Measurements from ENCODE around the gene STAU1. TPM values are rescaled to one million over a fixed set of nuclear protein-coding genes. Genes with fewer than 3 reads are reported as not detected.
"Not testable (repeated sequence)": the region's sequence is repeated elsewhere in the genome, so short reads cannot be mapped to it uniquely, and the experiment has no call there.

STAU1 gene
- total RNA-seq, 4 donors from 2014 or later = 64.2 to 79.8 (median 70.9) TPM

- no peak overlapping the region for H3K27ac ChIP-seq
- no peaks in the 10 kb centered on the region for H3K4me1 ChIP-seq
- no peak overlapping the region for H3K4me3 ChIP-seq
- 93 to 96% methylated on average over 3 of the region's 3 CpGs for WGBS, 2 donors
- no peaks in the 10 kb centered on the region for H3K27me3 ChIP-seq
- DNase-seq (ENCODE audit: low spot score in 2 of 2) = no peak
- TF ChIP-seq EP300 (IDR thresholded peaks at IDR 0.05) (no peak), CTCF (IDR thresholded peaks at IDR 0.05) (no peak), POLR2A (IDR thresholded peaks at IDR 0.05) (no peak)
- no peaks in the 10 kb centered on the region for H3K9me3 ChIP-seq
- H3K36me3 ChIP-seq = peaks cover 0 to 90% (median 25%) of the 10 kb centered on the region in 3 donors
Measured at GRCh38 chr20:49118307-49118706, 69.8 kb downstream of the STAU1 start.

GRCh38 chr20:49115564-49115963, 72.6 kb downstream of the STAU1 start:
- DNase-seq (ENCODE audit: low spot score in 2 of 2) = no peak

GRCh38 chr20:49112596-49113274, 75.4 kb downstream of the STAU1 start:
- TF ChIP-seq EP300 (IDR thresholded peaks at IDR 0.05) (no peak), POLR2A (IDR thresholded peaks at IDR 0.05) (no peak), CTCF (IDR thresholded peaks at IDR 0.05) (no peak)
- Histone ChIP-seq H3K27ac (no peak overlapping the region), H3K4me1 (no peaks in the 10 kb centered on the region), H3K4me3 (no peak overlapping the region), H3K27me3 (no peaks in the 10 kb centered on the region), H3K36me3 (peaks cover 0 to 79% (median 11%) of the 10 kb centered on the region in 3 donors), H3K9me3 (no peaks in the 10 kb centered on the region)
- no peak for DNase-seq (ENCODE audit: low spot score in 2 of 2)
- 83 to 84% methylated on average over 15 of the region's 15 CpGs for whole genome bisulfite sequencing, 2 donors

More at GRCh38 chr20:49115564-49115963, 72.6 kb downstream of the STAU1 start:
- no peak overlapping the region for H3K27ac ChIP-seq
- no peaks in the 10 kb centered on the region for H3K27me3 ChIP-seq
- H3K36me3 ChIP-seq = peaks cover 0 to 89% (median 21%) of the 10 kb centered on the region in 3 donors
- no peaks in the 10 kb centered on the region for H3K4me1 ChIP-seq
- TF ChIP-seq EP300 (IDR thresholded peaks at IDR 0.05) (no peak), POLR2A (IDR thresholded peaks at IDR 0.05) (no peak), CTCF (IDR thresholded peaks at IDR 0.05) (no peak)
- WGBS, 2 donors = 80 to 81% methylated on average over 7 of the region's 7 CpGs
- H3K9me3 ChIP-seq = no peaks in the 10 kb centered on the region
- no peak overlapping the region for H3K4me3 ChIP-seq

GRCh38 chr20:49110767-49111694, 77.1 kb downstream of the STAU1 start:
- no peak for DNase-seq (ENCODE audit: low spot score in 2 of 2)
- H3K9me3 ChIP-seq = no peaks in the 10 kb centered on the region
- TF ChIP-seq EP300 (IDR thresholded peaks at IDR 0.05) = no peak
- no peak for TF ChIP-seq POLR2A (IDR thresholded peaks at IDR 0.05)
- TF ChIP-seq CTCF (IDR thresholded peaks at IDR 0.05) = no peak
- H3K27me3 ChIP-seq = no peaks in the 10 kb centered on the region
- H3K36me3 ChIP-seq = peaks cover 0 to 68% (median 0%) of the 10 kb centered on the region in 3 donors
- H3K27ac ChIP-seq = no peak overlapping the region
- 90 to 93% methylated on average over 6 of the region's 6 CpGs for WGBS, 2 donors
- no peak overlapping the region for H3K4me3 ChIP-seq
- H3K4me1 ChIP-seq = no peaks in the 10 kb centered on the region

- no peak overlapping the region for H3K4me3 ChIP-seq
- H3K4me1 ChIP-seq = no peaks in the 10 kb centered on the region
- no peaks in the 10 kb centered on the region for H3K27me3 ChIP-seq
- H3K27ac ChIP-seq = no peak overlapping the region
- TF ChIP-seq POLR2A (IDR thresholded peaks at IDR 0.05) (no peak), EP300 (IDR thresholded peaks at IDR 0.05) (no peak), CTCF (IDR thresholded peaks at IDR 0.05) (no peak)
- WGBS, 2 donors = 90 to 96% methylated on average over 6 of the region's 6 CpGs
- no peaks in the 10 kb centered on the region for H3K9me3 ChIP-seq
- H3K36me3 ChIP-seq = peaks cover 0 to 73% (median 0%) of the 10 kb centered on the region in 3 donors
- no peak for DNase-seq (ENCODE audit: low spot score in 2 of 2)
Measured at GRCh38 chr20:49106328-49106727, 81.8 kb downstream of the STAU1 start.

GRCh38 chr20:49104979-49105547, 83.1 kb downstream of the STAU1 start:
- H3K27me3 ChIP-seq; H3K27ac ChIP-seq; H3K9me3 ChIP-seq; H3K4me1 ChIP-seq; DNase-seq (ENCODE audit: low spot score in 2 of 2); H3K4me3 ChIP-seq: not testable (repeated sequence)
- 83 to 95% methylated on average over 11 of the region's 11 CpGs for WGBS, 2 donors
- H3K36me3 ChIP-seq = peaks cover 0 to 73% (median 0%) of the 10 kb centered on the region in 3 donors
